GM19035 (cell line): ENCODE data around the gene GJB5.

Experiments used
- ATAC-seq: cut with Tn5 transposase; IDR thresholded peaks from one replicate; pipeline ENCODE4 v1.9.1; 2021; ENCODE audit not compliant: unreplicated experiment

The GJB5 gene

DNA sequence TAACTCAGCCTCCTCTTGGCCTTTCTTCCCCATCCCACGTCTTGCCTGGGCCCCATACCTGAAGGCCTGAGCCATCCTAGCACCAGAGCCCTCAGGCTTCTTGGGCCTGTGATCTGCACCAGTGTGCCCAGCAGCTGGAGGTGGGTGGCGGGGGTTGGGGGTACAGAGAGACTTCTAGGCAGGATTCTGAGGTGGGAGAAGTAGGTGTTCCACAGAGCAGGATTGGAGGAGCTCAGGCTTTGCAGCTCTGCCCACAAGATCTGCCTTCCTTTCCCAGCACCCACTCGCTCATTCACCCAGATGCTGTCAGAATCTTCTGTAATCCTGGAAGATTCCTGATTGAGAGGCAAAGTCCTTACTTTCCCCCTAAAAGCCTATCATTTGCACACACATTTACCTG, 10.0 kb upstream of the GJB5 start:
- ATAC-seq = no peak

DNA sequence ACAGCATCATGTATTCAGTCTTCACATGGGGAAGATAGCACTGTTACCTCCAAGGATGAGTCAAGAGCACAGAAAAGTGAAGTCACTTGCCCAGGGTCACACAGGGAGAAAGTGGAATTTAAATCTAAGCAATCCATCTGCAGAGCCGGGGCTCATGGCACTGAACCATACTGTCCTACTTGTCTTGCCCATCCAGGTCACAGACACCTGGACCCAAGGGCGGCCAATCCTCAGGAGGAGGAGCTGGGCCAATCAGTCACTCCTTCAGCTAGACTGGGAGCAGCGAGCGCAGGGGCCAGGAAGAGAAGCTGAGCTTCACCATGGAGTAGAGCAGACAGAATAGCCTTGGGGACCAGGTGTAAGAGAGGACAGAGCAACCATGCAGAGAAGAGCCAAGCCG, 9.2 kb upstream of the GJB5 start:
- no peak for ATAC-seq

- no peak for ATAC-seq
These were observed 8.7 kb upstream of the GJB5 start for GRCh38 chr1:34746101-34746500.

GRCh38 chr1:34746785-34747637, 7.8 kb upstream of the GJB5 start:
- no peak for ATAC-seq

- no peak for ATAC-seq
These were observed 7.3 kb upstream of the GJB5 start for GRCh38 chr1:34747638-34747941.

DNA sequence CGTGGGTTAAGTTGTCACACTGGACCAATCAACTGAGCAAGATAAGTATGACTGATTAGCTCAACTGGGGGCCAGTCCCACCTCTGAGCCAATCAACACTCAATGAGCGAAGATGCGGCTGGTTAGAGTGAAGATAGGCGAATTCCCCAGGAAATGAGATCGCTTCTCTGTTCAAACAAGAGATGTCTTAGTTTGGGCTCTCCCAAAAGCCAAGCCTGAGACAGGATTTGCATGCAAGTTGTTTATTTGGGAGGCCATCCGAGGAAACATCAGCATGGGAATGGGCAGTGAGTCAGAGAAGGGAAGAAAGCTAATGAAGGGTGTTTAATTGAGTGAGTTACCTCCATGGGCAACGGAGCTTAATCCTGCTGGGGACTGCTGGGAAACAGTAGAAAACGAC, 4.9 kb upstream of the GJB5 start:
- no peak for ATAC-seq

DNA sequence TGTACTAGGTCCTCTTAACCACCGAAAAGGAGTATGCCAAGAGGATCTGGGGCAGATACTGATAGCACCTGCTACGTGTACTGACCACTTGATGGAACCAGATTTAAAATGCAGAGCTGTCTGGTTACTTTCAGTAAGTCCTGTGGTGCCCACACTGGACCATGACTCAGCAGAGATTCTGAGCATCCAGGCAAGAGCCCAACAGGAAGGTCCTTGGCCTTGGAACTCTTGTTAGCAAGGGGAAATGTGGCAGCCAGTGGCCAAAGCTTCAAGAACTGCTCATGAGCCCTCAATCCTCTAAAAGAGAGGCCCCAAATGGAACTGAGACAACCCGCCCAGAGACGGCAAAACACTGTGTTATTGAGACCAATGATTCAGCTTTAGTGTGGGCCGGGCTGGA, 4.2 kb upstream of the GJB5 start:
- ATAC-seq = no peak

GRCh38 chr1:34753163-34753562, 1.7 kb upstream of the GJB5 start:
- ATAC-seq = no peak

GRCh38 chr1:34755961-34756360, 1.1 kb downstream of the GJB5 start:
- ATAC-seq = no peak

GRCh38 chr1:34757386-34757785, 2.5 kb downstream of the GJB5 start:
- ATAC-seq = no peak

- no peak for ATAC-seq
These were observed 3.9 kb downstream of the GJB5 start for GRCh38 chr1:34758751-34759150.

- ATAC-seq = no peak
These were observed 4.9 kb downstream of the GJB5 start, which contains the start of gene GJB4 for GRCh38 chr1:34759503-34760357. GJB4 (plus strand) TSS chr1:34759740; CDS start chr1:34761255, 1,515 bp downstream.

DNA sequence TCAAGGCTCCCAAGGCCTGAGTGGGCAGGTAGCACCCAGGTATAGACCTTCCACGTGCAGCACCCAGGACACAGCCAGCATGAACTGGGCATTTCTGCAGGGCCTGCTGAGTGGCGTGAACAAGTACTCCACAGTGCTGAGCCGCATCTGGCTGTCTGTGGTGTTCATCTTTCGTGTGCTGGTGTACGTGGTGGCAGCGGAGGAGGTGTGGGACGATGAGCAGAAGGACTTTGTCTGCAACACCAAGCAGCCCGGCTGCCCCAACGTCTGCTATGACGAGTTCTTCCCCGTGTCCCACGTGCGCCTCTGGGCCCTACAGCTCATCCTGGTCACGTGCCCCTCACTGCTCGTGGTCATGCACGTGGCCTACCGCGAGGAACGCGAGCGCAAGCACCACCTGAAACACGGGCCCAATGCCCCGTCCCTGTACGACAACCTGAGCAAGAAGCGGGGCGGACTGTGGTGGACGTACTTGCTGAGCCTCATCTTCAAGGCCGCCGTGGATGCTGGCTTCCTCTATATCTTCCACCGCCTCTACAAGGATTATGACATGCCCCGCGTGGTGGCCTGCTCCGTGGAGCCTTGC, 6.4 kb downstream of the GJB5 start:
- no peak for ATAC-seq

GRCh38 chr1:34761776-34762307, 7.0 kb downstream of the GJB5 start:
- ATAC-seq = no peak

DNA sequence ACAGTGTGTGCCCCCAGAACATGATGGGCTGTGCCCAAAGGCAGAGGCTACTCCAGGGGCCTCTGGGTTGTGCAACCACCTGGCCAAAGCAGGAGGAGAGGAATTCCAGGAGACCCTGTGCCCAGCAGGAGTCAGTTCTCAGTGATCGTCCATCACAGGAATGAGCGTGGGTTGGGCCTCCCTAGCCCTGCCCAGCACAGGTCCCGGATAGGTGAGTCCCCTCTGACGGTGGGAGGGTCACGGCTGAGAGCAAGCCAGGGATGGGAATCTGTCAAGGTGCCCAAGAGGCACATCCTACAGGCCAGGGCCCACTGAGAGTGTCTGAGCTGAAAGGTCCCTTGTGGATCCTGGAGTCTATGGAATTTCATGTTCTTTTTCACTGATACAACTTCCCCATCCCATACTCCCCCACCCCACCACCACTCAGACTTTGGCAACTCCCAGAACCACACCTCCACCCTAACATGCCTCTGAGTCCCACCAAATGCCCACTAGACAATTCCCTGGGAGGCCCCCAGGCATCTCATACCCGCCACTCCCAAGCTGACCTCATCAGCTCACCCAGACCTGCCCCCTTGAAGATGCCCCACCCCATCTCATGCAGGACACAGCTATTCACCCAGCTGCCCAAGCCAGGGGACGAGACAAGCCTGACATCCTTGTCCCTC, 7.8 kb downstream of the GJB5 start:
- ATAC-seq = no peak

DNA sequence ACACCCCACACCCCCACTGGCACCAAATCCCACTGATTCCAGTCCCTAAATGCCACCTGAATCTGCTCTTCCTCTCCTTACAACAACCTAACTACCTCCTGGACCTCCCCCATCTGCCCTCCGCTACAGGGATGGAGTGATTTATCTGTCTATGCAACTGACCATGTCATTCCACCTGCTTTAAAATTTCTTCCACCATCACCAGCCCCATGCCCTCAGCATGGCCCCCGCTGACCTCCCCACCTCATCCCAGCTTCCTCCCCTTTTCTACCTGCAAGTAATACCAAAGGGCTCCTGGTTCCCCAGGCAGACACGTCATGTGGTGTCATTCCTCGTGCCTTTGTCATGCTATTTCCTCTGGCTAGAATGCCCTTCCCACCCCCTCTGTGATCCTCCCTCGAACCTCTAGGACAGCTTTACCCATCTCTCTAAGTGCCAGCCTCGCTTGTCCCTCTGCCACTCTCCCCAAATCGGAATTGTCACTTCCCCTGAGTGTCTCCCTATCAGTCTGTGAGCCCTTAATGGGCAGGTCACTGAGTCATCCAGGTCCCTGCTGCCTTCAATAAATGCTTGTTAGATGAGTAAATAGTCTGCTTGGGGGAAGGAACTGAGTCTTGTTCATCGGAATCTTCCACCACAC, 8.4 kb downstream of the GJB5 start:
- ATAC-seq = no peak

- no peak for ATAC-seq
These were observed 14.0 kb downstream of the GJB5 start for GRCh38 chr1:34768856-34769255.

DNA sequence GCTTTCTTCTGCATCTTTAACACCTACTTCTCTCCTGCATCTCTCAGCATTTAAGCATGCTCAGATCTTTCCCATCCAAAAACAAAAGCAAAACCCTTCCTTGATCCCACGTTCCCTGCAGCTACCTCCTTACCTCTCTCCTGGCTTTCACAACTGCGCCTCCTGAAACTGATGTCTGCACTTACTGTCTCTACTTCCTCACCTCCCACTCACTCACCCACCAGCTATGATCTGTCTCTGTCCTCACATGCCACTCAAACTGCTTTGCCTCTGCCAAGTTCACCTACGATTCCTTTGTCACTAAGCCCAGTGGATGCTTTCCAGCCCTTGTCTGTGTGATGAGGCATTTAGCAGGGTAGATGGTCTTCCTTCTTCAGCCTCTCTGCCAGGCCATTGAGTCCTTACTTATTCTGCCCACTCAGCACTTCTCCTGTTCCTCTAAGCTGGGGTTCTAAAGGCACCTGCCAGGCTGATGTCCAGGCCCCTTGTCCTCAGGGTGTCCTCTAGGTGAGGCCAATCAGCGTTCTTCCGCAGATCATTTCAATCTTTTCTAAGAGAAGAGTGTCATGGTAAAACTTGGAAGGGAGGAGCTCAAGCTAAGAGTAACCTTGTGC, 16.2 kb downstream of the GJB5 start:
- no peak for ATAC-seq

DNA sequence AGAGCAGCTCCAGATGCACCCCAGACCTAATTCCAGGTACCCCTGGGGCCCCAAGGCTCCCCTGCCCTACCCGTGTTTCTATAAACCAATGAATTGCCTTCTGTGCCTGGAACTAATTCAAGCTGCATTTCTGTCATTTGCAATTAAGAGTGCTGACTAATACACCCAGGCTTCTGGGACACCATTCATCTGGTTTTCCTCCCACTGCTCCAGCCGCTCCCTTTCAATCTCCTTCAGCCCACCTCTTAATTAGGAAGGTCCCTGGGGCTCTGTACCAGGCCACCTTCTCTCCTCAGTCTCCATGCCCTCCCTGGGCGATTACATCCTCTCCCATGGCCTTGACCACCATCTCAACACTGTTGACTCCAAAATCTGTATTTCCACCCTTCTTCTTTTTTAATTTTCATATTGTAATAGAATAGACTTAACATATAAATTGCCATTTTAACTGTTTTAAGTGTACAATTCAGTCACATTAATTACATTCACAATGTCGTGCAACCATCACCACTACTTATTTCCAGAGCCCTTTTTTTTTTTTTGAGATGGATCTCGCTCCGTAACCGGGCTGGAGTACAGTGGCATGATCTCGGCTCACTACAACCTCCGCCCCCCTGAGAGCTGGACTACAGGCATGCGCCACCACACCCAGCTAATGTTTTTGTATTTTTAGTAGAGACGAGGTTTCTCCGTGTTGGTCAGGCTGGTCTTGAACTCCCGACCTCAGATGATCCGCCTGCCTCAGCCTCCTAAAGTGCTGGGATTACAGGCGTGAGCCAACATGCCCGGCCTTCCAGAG, 16.9 kb downstream of the GJB5 start:
- no peak for ATAC-seq
